ENCODE measurements around the gene DYNC2H1. TPM values are rescaled to one million over a fixed set of nuclear protein-coding genes. Genes with fewer than 3 reads are reported as not detected.

The DYNC2H1 gene
- total and polyA plus RNA-seq, 4 donors, result 6.4 to 102 (median 23.7) TPM

- H3K4me1 ChIP-seq (ENCODE audit: control insufficient read depth in 5 of 5, insufficient read depth in 5 of 5, low read length in 5 of 5), result peaks cover 3 to 7% (median 5%) of the 10 kb centered on the region in 5 donors
- H3K27ac ChIP-seq (ENCODE audit: low read depth in 1 of 2, low read length in 1 of 2), result no peak overlapping the region
- no peak overlapping the region for H3K4me3 ChIP-seq
- peaks cover 0 to 2% (median 0%) of the 10 kb centered on the region in 4 donors for H3K9me3 ChIP-seq (ENCODE audit: control insufficient read depth in 4 of 4, insufficient read depth in 3 of 4, low read length in 3 of 4)
- no peak overlapping the region for H3K9ac ChIP-seq (ENCODE audit: insufficient read depth in 1 of 2, low read length in 2 of 2)
- H3K27me3 ChIP-seq (ENCODE audit: control insufficient read depth in 3 of 3, insufficient read depth in 3 of 3, low read length in 2 of 3), result no peaks in the 10 kb centered on the region
- 43 to 64% methylated on average over 6 of the region's 6 CpGs for WGBS, 2 donors
- no peak for ATAC-seq (ENCODE audit: insufficient read depth, low FRiP score)
- DNase-seq, result peak in 2 of 3 donors; percentile 11 to 51
- peaks cover 0 to 14% (median 0%) of the 10 kb centered on the region in 4 donors for H3K36me3 ChIP-seq (ENCODE audit: control insufficient read depth in 4 of 4, insufficient read depth in 4 of 4, low read length in 4 of 4)
- TF ChIP-seq, protein P1, sequence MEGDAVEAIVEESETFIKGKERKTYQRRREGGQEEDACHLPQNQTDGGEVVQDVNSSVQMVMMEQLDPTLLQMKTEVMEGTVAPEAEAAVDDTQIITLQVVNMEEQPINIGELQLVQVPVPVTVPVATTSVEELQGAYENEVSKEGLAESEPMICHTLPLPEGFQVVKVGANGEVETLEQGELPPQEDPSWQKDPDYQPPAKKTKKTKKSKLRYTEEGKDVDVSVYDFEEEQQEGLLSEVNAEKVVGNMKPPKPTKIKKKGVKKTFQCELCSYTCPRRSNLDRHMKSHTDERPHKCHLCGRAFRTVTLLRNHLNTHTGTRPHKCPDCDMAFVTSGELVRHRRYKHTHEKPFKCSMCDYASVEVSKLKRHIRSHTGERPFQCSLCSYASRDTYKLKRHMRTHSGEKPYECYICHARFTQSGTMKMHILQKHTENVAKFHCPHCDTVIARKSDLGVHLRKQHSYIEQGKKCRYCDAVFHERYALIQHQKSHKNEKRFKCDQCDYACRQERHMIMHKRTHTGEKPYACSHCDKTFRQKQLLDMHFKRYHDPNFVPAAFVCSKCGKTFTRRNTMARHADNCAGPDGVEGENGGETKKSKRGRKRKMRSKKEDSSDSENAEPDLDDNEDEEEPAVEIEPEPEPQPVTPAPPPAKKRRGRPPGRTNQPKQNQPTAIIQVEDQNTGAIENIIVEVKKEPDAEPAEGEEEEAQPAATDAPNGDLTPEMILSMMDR (IDR thresholded peaks at IDR 0.05; ENCODE audit: control extremely low read depth, extremely low read depth), result no peak
Observed at GRCh38 chr11:103322821-103323220, 213.6 kb downstream of the DYNC2H1 start.

- no peak overlapping the region for H3K4me3 ChIP-seq
Observed at GRCh38 chr11:103325686-103326069, 216.5 kb downstream of the DYNC2H1 start.

DNA sequence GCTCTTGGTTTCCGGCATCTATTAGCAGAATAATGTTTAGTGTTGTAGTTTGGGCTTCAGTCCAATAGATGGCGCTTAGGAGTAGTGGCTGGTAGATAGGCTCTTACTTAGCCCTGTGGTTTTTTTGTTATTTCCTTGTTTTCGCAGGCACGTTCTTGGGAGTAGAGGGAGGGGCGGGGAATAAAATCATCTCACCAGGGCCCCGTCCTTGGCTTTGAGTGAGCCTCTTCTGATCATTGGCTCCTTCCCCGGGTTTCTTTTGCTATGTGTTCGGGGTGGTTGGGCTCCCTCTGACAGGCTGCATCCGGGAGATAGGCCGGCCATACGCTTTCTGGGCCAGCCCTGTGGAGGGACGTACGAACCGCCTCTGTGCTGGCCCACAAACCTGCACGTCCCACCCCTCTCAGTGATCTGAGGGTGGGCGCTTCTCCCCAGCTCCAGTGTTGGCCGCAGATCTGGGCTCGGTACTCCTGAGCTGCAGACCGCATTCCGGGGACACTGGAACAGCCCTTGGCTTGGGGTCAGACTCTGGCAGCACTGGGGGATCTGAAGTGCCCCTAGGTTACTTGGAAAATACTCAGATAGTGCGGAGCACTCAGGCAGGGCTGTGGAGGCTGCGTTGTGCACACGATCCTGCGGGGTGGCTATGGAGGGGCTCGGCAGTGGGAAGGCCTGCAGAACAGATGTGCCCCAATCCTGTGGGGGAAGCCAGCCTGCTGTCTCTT lies 217.0 kb downstream of the DYNC2H1 start:
- peak in 2 of 3 donors; percentile 60 to 74 for DNase-seq

More at GRCh38 chr11:103325686-103326069, 216.5 kb downstream of the DYNC2H1 start:
- TF ChIP-seq, protein P1 (IDR thresholded peaks at IDR 0.05; ENCODE audit: control extremely low read depth, extremely low read depth), result no peak
- ATAC-seq (ENCODE audit: insufficient read depth, low FRiP score) (no peak), DNase-seq (no peak)
- H3K9me3 ChIP-seq (ENCODE audit: control insufficient read depth in 4 of 4, insufficient read depth in 3 of 4, low read length in 3 of 4), result peaks cover 0 to 2% (median 0%) of the 10 kb centered on the region in 4 donors
- no peak overlapping the region for H3K27ac ChIP-seq (ENCODE audit: low read depth in 1 of 2, low read length in 1 of 2)
- H3K27me3 ChIP-seq (ENCODE audit: control insufficient read depth in 3 of 3, insufficient read depth in 3 of 3, low read length in 2 of 3), result no peaks in the 10 kb centered on the region
- peaks cover 3 to 7% (median 5%) of the 10 kb centered on the region in 5 donors for H3K4me1 ChIP-seq (ENCODE audit: control insufficient read depth in 5 of 5, insufficient read depth in 5 of 5, low read length in 5 of 5)
- WGBS, 2 donors, result 54 to 67% methylated on average over 7 of the region's 7 CpGs
- peaks cover 0 to 14% (median 0%) of the 10 kb centered on the region in 4 donors for H3K36me3 ChIP-seq (ENCODE audit: control insufficient read depth in 4 of 4, insufficient read depth in 4 of 4, low read length in 4 of 4)
- H3K9ac ChIP-seq (ENCODE audit: insufficient read depth in 1 of 2, low read length in 2 of 2), result no peak overlapping the region

More for the DNA sequence above, 217.0 kb downstream of the DYNC2H1 start:
- no peaks in the 10 kb centered on the region for H3K27me3 ChIP-seq (ENCODE audit: control insufficient read depth in 3 of 3, insufficient read depth in 3 of 3, low read length in 2 of 3)
- H3K4me3 ChIP-seq, result no peak overlapping the region
- WGBS, 2 donors, result 70 to 71% methylated on average over 25 of the region's 25 CpGs
- H3K9me3 ChIP-seq (ENCODE audit: control insufficient read depth in 4 of 4, insufficient read depth in 3 of 4, low read length in 3 of 4), result peaks cover 0 to 2% (median 0%) of the 10 kb centered on the region in 4 donors
- peak; percentile 80 for ATAC-seq (ENCODE audit: insufficient read depth, low FRiP score)
- peaks cover 0 to 14% (median 0%) of the 10 kb centered on the region in 4 donors for H3K36me3 ChIP-seq (ENCODE audit: control insufficient read depth in 4 of 4, insufficient read depth in 4 of 4, low read length in 4 of 4)
- no peak overlapping the region for H3K9ac ChIP-seq (ENCODE audit: insufficient read depth in 1 of 2, low read length in 2 of 2)
- peaks cover 3 to 7% (median 5%) of the 10 kb centered on the region in 5 donors for H3K4me1 ChIP-seq (ENCODE audit: control insufficient read depth in 5 of 5, insufficient read depth in 5 of 5, low read length in 5 of 5)
- peak overlapping the region in 1 of 2 donors; percentile 52 for H3K27ac ChIP-seq (ENCODE audit: low read depth in 1 of 2, low read length in 1 of 2)
- TF ChIP-seq, protein P1 (IDR thresholded peaks at IDR 0.05; ENCODE audit: control extremely low read depth, extremely low read depth), result peak; percentile 26
